GM21526 (cell line): Measurements from ENCODE around the gene WDR48.

Experiments
- ATAC-seq: cut with Tn5 transposase; IDR thresholded peaks from one replicate; pipeline ENCODE4 v1.9.1; 2021; ENCODE audit warnings: moderate library complexity; ENCODE audit not compliant: unreplicated experiment, low FRiP score

Gene WDR48

DNA sequence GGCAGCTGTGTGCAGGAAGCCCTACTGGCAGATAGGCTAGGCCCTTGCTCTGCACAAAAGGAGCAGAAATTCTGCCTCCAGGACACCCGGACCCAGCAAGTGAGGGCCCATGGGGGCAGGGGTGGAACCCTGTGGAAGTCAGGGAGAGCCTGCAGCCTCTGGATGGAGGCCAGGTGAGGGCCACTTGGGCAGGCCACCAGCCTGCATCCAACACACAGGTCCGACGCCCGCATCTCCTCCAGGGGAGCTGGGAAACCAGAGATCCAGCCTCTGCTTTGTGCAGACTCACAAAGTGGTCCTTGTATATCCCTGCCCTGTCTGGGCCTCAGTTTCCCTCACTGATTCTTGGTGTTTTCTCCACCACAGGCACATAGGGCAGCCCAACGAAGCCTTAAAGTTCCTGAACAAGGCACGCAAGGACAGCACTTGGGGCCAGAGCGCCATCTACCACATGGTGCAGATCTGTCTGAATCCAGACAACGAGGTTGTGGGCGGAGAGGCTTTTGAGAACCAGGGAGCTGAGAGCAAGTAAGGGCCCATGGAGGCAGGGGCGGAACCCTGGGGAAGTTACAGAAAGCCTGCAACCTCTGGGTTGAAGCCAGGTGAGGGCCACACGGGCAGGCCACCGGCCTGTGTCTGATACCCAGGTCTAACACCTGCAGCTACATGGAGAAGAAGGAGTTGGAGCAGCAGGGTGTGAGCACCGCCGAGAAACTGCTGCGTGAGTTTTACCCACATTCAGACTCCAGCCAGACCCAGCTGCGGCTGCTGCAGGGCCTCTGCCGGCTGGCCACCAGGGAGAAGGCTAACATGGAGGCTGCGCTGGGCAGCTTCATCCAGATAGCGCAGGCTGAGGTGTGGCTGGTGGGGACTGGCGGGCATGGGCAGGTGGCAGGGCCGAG, 85.0 kb downstream of the WDR48 start:
- no peak for ATAC-seq

DNA sequence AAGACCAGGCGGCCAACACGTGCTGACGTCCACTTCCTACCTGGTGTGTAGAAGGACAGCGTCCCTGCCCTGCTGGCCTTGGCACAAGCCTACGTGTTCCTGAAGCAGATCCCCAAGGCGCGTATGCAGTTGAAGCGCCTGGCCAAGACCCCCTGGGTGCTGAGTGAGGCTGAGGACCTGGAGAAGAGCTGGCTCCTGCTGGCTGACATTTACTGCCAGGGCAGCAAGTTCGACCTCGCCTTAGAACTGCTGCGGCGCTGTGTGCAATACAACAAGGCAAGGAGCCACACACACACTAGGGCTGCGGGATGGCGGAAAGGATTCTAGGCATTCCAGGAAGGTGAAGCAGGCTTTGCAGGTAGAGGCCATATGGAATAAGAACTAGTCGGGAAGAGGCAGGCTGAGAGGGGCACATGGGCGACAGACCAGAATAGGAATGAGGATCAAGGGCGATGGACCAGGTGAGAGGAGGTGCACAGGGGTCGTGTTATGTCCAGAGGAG, 85.7 kb downstream of the WDR48 start:
- no peak for ATAC-seq

DNA sequence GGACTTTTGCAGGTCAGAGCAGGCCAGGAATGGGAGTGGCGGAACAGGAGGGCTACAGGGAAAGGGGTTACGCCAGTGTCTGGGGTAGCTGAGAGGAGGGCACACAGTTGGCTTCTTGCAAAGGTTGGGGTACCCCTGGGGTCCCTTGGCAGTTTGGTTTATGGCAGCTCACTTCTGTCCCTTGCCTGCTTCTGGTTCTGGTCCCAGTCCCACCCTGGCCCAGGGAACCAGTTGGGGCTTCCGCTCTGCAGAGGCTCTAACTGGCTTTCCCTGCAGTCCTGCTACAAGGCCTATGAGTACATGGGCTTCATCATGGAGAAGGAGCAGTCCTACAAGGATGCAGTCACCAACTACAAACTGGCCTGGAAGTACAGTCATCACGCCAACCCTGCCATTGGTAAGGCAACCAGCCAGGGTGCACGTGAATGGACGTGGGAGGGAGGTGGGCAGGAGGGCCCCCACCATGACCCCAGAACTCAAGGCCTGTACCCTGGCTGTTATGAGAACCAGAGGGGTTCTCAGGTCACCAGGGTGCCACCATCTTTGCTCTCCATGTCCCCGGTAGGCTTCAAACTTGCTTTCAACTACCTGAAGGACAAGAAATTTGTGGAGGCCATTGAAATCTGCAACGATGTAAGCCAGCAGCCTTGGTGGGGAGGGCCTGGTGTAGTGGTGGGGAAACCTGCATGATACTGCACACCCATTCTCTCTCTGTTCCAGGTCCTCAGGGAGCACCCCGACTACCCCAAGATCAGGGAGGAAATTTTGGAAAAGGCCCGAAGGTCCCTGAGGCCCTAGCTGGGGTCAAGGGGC, 86.4 kb downstream of the WDR48 start:
- ATAC-seq: no peak

DNA sequence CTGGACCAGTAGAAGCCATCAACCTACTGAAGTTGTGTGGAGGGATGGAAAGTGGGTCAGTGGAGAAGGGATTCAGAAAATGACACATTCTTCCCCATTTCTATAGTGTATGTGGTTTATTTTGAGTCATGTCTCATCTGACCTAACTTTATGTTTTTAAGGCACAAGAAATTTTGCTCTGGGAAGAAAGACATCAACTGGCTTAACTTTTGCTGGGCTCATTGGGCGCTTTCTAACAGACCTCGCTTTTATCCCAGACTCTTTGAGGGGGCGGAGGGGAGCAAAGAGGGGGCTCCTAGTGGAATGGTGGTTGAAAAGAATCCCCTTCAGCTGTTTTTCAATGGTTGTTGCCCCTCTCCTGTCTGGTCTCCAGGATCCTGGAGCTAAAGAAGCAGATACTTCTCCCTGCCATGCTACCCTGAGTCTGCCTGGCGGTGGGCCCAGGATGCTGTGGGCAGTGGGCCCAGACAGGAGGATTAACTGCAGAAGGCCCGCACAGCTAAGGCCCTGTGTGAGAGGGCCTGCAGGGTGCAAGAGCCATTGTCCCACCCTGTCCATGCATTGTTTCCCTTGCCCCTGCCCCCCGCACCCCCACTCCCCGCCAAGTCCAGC, 87.1 kb downstream of the WDR48 start:
- no peak for ATAC-seq

DNA sequence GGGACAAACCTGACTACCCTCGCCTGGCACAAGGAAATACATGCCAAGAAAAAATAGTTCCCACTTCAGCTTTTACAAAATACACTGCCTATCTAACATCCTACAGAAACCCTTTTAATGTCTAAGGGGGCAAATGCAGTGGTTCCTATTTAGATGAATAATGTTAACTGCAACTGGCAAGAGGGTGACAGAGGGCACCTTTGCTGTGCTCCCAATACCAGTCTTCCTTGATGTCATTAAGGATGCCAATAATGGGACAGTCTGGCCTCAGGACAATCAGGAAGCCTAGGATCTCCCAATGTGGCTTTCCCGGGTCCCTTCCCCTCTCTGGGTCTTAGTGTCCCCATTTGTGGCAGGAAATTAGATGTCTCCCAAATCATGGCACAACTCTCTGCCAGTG, 87.6 kb downstream of the WDR48 start:
- no peak for ATAC-seq

DNA sequence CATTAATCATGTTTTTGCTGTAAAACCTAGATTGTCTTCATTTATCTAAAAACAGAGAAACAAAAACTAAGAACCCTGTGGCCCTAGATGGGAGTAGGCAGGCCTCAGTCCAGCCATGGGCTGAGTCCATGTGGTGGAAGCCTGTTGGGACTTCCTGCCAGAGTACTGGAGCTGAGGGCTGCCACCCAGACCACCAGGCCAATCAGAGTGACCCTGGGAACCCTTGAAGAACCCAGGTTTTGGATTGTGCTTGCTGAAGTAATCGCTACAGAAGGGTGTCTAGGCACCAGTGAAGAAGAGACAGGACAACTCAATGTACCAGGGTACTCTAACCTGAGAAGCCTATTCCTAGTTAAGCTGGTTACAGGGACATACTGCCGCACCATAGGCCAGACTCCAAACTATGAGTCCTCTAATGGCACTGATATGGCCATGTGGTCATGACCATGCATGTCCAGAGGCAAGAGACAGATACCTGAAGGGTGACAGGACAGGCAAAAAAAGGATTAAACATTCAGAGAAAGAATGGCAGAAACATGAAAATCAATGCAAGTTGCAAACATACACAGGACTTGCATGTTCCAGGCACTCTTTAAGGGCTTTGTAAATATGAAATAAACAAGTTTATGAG, 88.6 kb downstream of the WDR48 start:
- no peak for ATAC-seq

DNA sequence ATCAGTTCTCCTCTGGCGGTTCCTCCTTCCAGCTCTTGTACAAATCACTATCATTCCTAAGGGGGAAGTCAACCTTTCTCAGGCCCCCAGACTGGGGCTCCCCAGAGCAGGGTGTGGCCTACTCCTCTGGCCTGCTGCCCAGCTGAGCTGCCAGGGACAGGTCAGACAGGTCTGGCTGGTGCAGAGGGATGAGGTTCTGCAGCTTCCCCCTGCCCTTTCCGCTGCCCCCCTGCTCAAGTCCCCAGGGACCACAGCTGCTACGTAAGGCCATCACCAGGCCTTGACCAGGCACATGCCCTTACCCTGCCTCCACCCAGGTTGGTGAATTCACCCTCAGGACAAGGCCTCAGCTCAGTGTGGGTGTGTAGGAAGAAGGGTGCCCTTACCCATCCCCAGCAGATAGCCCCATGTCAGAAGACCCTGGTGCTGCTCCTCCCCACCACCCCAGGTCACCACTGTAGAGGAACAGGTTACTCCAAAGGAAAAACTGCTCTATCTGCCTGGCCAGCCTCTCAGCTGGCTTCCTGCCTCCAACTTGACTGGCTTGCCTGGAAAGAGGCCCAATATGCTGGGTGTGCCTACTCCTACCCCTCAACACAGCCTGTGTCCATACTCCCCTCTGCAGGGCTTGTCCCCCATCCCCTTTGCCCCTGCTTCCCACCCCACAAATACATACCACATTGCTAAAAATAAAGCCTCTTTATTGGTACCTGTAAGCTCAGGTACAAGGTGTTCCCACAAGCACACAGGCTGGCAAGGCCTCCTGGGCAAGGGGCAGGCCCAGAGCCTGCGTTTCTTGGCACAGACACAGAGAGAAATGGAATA, 89.6 kb downstream of the WDR48 start:
- no peak for ATAC-seq

DNA sequence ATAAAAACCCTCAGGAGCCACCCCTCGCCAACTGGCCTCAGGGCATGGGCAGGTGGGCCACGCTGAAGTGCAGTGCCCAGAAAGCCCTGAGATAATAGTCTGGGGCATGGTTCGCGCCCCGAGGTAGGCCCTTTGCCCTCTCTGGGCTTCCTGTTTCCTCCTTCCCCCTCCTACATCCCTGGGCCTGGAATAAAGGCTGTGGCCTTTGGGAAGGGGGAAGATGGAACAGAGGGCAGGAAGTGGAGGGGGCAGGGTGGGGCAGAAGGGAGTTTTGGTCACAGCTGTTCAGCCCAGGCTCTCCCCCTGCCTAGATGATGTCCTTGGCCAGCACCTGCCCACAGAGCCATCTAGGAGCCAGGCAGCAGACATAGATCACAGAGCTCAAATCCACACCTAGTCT, 90.3 kb downstream of the WDR48 start:
- ATAC-seq: no peak

DNA sequence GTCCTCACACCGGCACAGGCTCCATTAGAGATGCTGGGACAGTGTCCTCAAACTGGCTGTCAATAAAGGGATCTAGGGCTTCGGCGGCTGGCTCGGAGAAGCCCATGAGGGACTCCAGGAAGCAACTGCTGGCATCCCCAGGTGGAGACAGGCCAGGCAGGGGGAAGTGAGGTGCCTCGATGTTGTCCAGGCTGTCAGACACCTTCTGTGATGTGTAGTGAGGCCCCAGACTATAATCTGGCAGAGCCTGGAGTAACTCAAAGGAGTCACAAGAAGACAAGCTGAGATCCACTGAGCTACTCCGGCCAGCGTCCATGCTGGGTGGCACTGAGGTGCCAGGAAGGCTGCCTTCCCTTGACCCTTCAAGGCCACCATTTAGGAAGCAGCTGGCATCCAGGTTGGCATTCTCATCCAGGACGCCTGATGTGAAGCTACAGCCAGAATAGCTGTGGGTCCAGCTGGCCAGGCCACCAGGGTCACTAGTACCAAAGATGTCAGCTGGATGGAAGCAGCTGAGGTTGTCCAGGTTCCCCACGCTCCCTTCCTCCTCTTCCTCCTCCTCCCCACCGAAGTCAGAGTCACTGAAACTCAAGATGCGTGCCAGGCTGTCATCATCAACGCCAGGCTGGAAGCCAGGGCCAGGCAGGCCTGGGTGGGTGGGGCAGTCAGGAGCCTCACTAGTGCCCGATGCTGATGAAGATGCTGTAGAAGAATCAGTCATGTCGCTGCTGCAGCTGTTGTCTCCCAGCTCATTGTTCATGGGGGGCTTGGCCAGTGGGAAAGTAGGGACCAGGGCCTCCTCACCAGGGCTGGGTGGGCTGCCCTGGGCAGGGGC, 91.5 kb downstream of the WDR48 start:
- ATAC-seq: no peak

DNA sequence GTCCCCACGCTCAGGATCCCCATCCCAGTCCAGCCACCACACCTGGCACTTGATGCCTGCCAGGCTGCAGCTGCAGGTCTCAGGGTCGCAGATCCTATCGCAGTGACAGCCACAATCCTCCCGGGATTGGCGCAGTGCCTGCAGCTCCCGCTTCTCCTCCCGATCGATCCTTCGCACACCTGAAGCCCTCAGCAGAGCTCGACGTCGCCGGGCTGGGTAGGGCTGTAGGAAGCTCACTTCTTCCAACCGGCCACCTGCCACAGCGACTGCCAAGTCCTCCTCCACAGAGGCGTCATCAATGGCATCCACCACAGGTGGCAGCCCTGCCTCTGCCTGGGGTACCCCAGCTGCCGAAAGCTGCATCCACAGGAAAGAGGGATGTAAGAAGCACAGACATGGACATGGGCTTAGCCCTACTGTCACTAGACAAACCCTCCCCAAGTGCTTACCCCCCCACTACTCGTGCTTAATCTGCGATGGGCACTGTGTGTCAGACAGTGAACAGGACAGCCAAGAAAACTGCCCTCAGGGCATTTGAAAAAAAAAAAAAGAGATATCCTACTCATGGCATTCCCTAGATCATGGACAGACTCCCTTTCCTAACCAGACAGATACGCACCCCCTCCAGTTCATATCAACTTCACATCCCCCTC, 92.4 kb downstream of the WDR48 start:
- no peak for ATAC-seq

DNA sequence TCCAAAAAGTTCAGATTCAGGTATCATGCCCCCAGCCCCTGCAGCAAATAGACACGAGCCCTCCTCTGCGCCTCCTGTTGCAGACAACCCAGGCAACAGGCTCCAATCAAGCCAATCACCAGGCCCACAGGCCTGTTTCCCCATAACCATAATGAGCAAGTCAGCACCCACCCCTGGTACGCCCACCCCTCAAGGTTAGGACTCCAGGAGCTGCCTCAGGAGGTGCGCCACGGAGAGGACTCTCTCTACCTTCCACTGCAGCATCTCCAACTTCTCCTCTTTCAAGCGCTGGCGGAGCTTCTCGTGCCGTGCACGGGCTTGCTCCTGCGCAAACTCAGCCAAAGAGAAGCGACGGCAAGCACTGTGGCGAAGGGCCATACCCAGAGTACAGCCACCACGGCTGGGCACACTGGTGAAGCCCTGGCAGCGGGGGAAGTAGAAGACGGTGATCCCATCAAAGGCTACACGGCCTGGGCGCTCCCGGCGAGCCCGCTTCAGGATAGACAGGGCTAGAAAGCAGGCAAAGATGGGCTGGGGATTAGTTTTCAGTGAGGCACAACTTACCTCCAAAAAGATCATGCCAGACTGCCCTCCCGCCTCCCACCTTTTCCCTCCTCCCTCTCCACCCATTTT, 93.0 kb downstream of the WDR48 start:
- ATAC-seq: no peak

DNA sequence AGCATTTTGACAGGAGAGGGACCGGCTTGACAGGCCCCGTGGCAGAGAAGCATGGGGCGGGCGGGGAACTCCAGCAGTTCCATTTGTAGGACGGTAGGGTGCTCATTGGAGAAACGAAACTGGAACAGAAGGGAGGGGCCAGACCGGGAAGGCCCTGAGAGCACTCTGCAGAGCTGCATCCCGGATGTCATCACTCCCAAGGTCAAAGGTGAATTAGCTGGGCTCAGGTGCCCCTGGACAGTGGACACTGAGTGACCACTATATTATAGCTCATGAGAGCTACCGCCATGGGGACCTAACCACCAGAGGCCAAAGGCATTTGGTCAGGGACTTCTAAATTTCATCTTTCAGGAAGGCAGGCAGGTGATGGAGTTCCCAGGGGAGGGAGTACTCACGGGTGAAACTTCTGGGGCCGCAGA, 94.3 kb downstream of the WDR48 start:
- ATAC-seq: no peak
